ENCODE results near the gene SCGB1C2. TPM values are rescaled to one million over a fixed set of nuclear protein-coding genes. Genes with fewer than 3 reads are reported as not detected.

SCGB1C2 gene
- total RNA-seq, 1 donor from 2014 or later, result not detected

DNA sequence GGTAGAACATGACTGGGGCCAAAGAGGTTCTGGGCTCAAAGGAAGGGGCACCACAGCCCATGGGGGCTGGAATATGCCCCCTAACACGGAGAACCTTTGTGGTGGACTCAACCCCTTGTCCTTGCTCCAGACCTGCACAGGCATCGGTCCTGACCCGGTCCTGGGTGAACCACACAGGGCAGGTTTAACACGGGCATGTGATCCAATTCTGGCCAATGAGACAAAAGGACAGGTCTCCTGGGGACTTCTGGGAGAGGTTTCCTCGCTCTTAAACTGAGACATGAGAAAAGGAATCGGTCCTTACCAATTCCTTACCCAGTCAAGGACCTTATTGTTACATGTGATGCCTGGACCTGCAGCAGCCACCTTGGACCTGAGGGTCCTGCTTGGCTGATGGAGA is 40.4 kb downstream of the SCGB1C2 start:
- Mint-ChIP-seq H3K36me3 (ENCODE audit: low read depth) (no peaks in the 10 kb centered on the region), H3K27me3 (ENCODE audit: low read depth) (peaks cover 23% of the 10 kb centered on the region), H3K4me1 (ENCODE audit: low read depth) (peaks cover 6% of the 10 kb centered on the region), H3K4me3 (ENCODE audit: unreplicated experiment) (no peak overlapping the region), H3K27ac (ENCODE audit: unreplicated experiment) (no peak overlapping the region), H3K9me3 (ENCODE audit: low read depth) (no peaks in the 10 kb centered on the region)
- DNase-seq (ENCODE audit: low spot score), result no peak
- TF ChIP-seq, protein P1, sequence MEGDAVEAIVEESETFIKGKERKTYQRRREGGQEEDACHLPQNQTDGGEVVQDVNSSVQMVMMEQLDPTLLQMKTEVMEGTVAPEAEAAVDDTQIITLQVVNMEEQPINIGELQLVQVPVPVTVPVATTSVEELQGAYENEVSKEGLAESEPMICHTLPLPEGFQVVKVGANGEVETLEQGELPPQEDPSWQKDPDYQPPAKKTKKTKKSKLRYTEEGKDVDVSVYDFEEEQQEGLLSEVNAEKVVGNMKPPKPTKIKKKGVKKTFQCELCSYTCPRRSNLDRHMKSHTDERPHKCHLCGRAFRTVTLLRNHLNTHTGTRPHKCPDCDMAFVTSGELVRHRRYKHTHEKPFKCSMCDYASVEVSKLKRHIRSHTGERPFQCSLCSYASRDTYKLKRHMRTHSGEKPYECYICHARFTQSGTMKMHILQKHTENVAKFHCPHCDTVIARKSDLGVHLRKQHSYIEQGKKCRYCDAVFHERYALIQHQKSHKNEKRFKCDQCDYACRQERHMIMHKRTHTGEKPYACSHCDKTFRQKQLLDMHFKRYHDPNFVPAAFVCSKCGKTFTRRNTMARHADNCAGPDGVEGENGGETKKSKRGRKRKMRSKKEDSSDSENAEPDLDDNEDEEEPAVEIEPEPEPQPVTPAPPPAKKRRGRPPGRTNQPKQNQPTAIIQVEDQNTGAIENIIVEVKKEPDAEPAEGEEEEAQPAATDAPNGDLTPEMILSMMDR (IDR thresholded peaks at IDR 0.05), result no peak

DNA sequence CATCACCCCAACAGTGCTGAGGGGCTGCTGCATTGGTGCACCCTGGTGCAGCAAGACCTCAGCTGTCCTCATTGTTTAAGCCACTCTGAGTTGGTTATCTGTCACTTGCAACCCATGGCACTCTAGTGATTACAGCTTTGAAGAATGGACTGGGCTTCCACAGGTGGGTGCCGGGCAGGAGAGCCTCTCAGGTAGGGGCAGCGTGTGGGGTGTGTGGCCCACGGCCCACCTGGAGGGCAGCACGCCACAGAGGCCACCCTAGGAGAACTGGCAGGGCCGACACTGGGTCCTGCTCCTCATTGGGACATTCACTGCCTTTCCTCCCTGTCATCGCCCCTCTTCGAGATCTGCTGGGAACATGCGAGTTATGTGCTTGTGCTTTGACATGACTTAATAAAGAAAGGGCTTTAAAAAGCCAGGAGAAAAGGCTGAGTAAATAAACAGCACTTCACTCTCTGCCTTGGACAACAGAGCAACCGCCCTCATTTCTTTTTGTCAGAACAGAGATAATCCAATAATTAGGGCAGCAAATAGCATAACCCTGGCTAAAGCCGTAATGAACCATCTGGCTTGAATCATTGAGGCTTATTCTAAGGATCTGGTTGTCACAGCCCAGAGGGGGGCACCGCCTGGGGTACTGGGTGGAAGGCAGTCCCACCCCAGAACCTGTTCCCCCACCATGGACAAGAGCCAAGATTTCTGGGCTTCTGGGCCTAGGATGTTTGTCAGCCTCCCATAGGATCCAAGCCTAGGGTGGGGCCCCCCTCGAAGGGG is 41.1 kb downstream of the SCGB1C2 start:
- peaks cover 30% of the 10 kb centered on the region for H3K27me3 Mint-ChIP-seq (ENCODE audit: low read depth)
- no peak for DNase-seq (ENCODE audit: low spot score)
- peaks cover 6% of the 10 kb centered on the region for H3K4me1 Mint-ChIP-seq (ENCODE audit: low read depth)
- no peaks in the 10 kb centered on the region for H3K9me3 Mint-ChIP-seq (ENCODE audit: low read depth)
- TF ChIP-seq, protein P1 (IDR thresholded peaks at IDR 0.05), result no peak
- H3K27ac Mint-ChIP-seq (ENCODE audit: unreplicated experiment), result no peak overlapping the region
- no peaks in the 10 kb centered on the region for H3K36me3 Mint-ChIP-seq (ENCODE audit: low read depth)
- no peak overlapping the region for H3K4me3 Mint-ChIP-seq (ENCODE audit: unreplicated experiment)

DNA sequence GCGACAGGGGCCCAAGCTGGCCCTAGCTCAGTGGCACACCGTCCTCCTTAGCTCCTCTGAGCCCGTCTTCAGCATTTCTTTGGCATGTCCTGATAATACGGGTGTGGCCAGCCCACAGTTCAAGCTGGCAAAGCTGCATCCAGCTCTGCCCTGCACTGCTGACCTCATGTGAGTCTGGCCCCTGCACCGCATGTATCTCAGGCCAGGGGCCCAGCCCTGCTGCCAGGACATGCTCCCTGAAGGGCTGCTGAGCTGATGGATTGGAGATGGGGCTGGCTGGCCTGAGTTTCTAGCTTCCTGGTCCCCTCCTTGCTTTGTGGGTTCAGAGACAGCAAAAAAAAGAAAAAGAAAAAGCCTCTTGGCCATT is 41.7 kb downstream of the SCGB1C2 start:
- TF ChIP-seq, protein P1 (IDR thresholded peaks at IDR 0.05), result no peak
- Mint-ChIP-seq H3K27ac (ENCODE audit: unreplicated experiment) (peak overlapping the region; percentile 17), H3K4me1 (ENCODE audit: low read depth) (peaks cover 6% of the 10 kb centered on the region), H3K4me3 (ENCODE audit: unreplicated experiment) (no peak overlapping the region), H3K9me3 (ENCODE audit: low read depth) (no peaks in the 10 kb centered on the region), H3K27me3 (ENCODE audit: low read depth) (peaks cover 36% of the 10 kb centered on the region), H3K36me3 (ENCODE audit: low read depth) (no peaks in the 10 kb centered on the region)
- DNase-seq (ENCODE audit: low spot score), result no peak

DNA sequence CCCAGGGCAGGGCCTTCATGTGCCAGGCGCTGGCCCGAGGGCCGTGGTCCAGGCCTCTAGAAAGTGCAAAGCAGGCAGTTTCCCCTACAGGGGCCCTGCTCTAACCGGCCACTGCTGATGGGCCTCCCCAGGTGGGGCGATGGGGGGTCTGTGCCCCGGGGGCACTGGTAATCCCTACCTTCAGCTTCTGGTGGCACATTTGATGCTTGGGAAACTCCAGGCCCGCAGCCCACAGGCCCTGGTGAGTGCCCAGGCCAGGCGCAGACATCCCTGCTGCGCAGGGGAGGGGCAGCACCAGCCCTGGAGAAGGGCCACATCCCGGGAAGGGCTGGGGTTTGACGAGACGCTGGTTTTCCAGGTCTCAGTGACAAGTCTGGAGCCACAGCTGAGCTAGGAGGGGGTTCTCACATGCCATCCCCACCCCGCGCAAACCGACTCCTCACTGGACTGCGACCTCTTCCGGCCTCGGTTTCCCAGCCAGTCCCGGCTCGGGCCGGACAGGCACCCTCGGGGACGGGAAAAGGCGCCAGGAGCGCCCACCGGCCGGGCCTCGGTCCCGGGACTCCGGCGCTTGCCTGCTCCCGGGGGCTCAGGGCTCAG is 42.5 kb downstream of the SCGB1C2 start:
- no peak for DNase-seq (ENCODE audit: low spot score)

More for the DNA sequence above, 42.5 kb downstream of the SCGB1C2 start:
- Mint-ChIP-seq H3K27ac (ENCODE audit: unreplicated experiment) (no peak overlapping the region), H3K9me3 (ENCODE audit: low read depth) (no peaks in the 10 kb centered on the region), H3K27me3 (ENCODE audit: low read depth) (peaks cover 40% of the 10 kb centered on the region), H3K4me1 (ENCODE audit: low read depth) (peaks cover 6% of the 10 kb centered on the region), H3K36me3 (ENCODE audit: low read depth) (no peaks in the 10 kb centered on the region), H3K4me3 (ENCODE audit: unreplicated experiment) (no peak overlapping the region)
- TF ChIP-seq, protein P1 (IDR thresholded peaks at IDR 0.05), result no peak

All from chondrocyte (in vitro differentiated cells).